ENCODE data around the gene SLC25A34. TPM values are rescaled to one million over a fixed set of nuclear protein-coding genes. Genes with fewer than 3 reads are reported as not detected.
"Not testable (repeated sequence)": the region's sequence is repeated elsewhere in the genome, so short reads cannot be mapped to it uniquely, and the experiment has no call there.

SLC25A34 gene
- total RNA-seq, result 1 to 10 TPM; 1.1 to 2.8 (median 1.4) TPM

DNA sequence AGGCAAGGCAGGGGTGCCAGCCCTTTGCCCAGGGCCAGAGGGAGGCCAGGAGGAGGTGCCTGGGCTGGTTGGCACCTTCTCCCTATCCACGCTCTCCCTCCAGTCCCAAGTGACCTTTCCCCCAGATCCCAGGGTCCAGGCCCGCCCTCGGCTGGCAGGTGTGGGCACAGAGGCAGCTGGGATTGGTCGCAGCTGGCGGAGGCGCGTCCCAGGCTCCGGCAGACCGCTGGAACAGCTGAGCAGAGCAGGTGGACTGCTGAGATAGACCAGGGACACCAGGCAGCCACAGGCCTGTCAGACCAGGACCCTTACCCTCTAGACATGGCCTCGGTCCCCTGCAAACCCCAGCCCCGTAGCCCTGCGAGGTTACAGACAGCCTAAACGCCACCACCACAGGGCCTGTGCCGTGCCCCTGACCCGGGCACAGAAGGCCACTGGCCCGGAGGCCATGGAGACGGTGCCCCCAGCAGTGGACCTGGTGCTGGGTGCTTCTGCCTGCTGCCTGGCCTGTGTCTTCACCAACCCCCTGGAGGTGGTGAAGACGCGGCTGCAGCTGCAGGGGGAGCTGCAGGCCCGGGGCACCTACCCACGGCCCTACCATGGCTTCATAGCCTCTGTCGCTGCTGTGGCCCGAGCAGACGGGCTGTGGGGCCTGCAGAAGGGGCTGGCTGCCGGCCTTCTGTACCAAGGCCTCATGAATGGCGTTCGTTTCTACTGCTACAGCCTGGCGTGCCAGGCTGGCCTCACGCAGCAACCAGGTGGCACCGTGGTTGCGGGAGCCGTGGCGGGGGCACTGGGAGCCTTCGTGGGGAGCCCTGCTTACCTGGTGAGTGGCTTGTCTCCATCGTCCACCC, at the start of gene SLC25A34:
TSS of gene SLC25A34 (plus strand) at position 221 of the 854 bp plus-strand sequence. CDS start at position 449, 228 bp downstream.
- H3K4me1 Mint-ChIP-seq (ENCODE audit: low read depth), result peaks cover under 1% of the 10 kb centered on the region
- no peaks in the 10 kb centered on the region for H3K9me3 Mint-ChIP-seq
- ATAC-seq, result no peak
- peaks cover 2% of the 10 kb centered on the region for H3K36me3 Mint-ChIP-seq (ENCODE audit: insufficient read depth)
- no peak for DNase-seq
- no peak within 1 kb of the TSS for H3K4me3 Mint-ChIP-seq
- H3K27me3 Mint-ChIP-seq (ENCODE audit: low read depth), result no peaks in the 10 kb centered on the region

DNA sequence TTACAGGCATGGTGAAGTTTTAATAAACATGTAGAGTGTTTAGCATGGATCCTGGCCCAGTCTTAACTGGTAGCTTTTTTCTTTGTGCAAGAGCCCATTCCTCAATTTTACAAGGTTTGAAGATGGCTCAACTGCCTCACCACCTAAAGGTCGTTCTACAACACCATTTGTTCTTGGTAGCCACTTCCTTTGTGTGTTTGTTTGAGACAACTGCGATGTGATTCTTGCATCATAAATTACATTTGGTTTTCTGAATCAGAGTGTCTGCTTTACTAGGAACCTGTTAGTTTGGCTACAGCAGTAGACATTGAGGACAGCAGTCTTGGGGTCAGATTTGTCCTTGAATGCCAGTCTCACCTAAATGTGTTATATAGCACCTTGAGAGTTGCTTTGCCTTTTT, 48.6 kb upstream of the SLC25A34 start:
- ATAC-seq (no peak), DNase-seq (no peak)
- no peak overlapping the region for H3K4me3 Mint-ChIP-seq
- no peaks in the 10 kb centered on the region for H3K27me3 Mint-ChIP-seq (ENCODE audit: low read depth)
- H3K9me3 Mint-ChIP-seq, result no peaks in the 10 kb centered on the region
- peaks cover 41% of the 10 kb centered on the region for H3K4me1 Mint-ChIP-seq (ENCODE audit: low read depth)
- peaks cover 6% of the 10 kb centered on the region for H3K36me3 Mint-ChIP-seq (ENCODE audit: insufficient read depth)

DNA sequence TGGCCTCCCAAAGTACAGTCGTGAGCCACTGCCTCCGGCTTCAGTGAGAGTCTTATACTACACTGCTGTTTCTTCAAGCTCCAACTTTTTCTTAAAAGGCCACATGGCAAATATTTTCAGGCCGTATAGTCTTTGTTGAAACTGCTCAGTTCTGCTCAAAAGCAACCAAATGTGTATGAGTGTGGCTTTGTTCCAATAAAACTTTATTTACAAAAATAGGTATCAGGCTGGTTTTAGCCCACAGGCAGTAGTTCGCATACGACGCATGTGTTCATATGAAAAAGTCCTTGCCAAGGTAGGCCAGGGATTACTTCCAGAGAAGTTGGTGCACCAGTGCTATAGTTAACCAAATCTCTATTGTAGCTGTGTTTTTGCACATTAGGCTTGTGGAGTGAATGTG, 45.7 kb upstream of the SLC25A34 start:
- peaks cover 44% of the 10 kb centered on the region for H3K4me1 Mint-ChIP-seq (ENCODE audit: low read depth)

DNA sequence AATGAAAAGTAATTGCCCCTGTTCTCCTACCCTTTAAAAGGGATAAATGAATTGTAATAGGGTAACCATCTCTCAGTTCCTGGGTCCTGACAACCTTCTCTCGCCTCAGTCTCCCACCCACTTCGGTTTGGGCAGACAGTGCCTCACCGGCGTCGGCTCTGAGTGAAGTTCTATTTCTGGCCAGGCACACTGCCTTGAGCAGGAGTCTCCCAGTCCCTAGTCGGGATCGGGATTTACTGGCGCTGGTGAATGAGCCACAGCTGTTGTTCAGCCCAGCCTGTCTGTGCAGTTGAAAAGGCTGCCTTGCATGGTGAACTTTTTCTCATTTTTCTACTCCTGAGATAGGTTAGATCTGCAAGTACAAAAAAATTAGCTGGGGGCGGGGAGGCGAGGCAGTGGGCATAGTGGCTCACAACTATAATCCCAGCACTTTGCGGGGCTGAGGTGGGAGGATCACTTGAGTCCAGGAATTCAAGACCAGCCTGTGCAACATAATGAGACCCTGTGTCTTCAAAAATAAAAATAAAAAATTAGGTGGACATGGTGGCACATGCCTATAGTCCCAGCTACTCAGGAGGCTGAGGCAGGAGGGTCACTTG, 44.5 kb upstream of the SLC25A34 start:
- Mint-ChIP-seq H3K4me3 (no peak overlapping the region), H3K36me3 (ENCODE audit: insufficient read depth) (peaks cover 9% of the 10 kb centered on the region), H3K9me3 (no peaks in the 10 kb centered on the region), H3K27me3 (ENCODE audit: low read depth) (no peaks in the 10 kb centered on the region), H3K4me1 (ENCODE audit: low read depth) (peaks cover 38% of the 10 kb centered on the region)
- DNase-seq (no peak), ATAC-seq (no peak)

More for the DNA sequence above, 45.7 kb upstream of the SLC25A34 start:
- Mint-ChIP-seq H3K9me3 (no peaks in the 10 kb centered on the region), H3K36me3 (ENCODE audit: insufficient read depth) (peaks cover 9% of the 10 kb centered on the region), H3K4me3 (no peak overlapping the region), H3K27me3 (ENCODE audit: low read depth) (no peaks in the 10 kb centered on the region)
- no peak for ATAC-seq
- no peak for DNase-seq

DNA sequence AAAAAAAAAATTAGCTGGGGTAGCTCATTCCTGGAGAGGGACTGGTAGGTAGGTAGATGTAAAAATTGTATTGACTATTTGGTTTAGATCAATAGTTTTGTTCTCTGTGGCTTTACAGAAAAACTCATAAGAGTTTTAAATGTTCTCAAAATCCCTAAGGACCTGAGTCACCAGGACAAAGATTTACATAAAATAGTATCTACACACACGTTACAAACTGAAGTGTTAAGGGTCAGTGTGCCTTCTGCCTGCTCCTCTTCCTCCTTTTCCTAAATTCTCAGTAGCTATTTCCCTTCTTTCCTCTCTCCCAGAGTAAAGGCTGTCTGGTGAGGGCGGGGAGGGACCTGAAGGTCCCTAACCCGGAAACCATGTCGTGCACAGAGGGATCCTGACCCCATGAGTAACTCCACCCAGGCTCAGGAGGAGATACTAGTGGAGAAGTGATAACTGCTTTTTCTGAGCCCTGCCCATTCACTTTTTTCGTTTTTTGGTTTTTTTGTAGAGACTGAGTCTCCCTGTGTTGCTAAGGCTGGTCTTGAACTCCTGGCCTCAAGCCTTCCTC, 43.9 kb upstream of the SLC25A34 start:
- no peak overlapping the region for H3K4me3 Mint-ChIP-seq
- H3K27me3 Mint-ChIP-seq (ENCODE audit: low read depth), result no peaks in the 10 kb centered on the region
- peaks cover 41% of the 10 kb centered on the region for H3K4me1 Mint-ChIP-seq (ENCODE audit: low read depth)
- ATAC-seq (no peak), DNase-seq (no peak)
- peaks cover 9% of the 10 kb centered on the region for H3K36me3 Mint-ChIP-seq (ENCODE audit: insufficient read depth)
- no peaks in the 10 kb centered on the region for H3K9me3 Mint-ChIP-seq

DNA sequence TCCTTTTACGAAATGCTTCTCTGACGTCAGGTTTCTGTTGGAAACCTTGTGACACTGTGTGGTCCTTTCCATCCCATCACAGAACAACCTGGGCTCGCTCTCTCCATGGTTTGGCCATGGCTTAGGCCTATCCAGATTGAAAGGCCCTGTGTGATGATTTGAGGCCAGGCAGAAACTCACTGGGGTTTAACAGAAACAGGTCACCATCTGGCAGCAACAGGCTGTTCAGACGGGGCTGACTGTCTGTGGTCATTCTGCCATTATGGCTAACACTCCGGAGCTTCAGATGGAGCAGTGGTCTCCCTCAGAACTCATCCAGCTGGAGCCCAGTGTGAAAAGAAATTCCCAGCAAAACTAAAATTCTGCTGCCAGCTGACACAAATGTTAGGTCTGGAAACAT, 42.7 kb upstream of the SLC25A34 start:
- DNase-seq, result no peak
- Mint-ChIP-seq H3K4me3 (no peak overlapping the region), H3K4me1 (ENCODE audit: low read depth) (peaks cover 41% of the 10 kb centered on the region), H3K27me3 (ENCODE audit: low read depth) (no peaks in the 10 kb centered on the region), H3K36me3 (ENCODE audit: insufficient read depth) (peaks cover 3% of the 10 kb centered on the region), H3K9me3 (no peaks in the 10 kb centered on the region)
- ATAC-seq, result no peak

DNA sequence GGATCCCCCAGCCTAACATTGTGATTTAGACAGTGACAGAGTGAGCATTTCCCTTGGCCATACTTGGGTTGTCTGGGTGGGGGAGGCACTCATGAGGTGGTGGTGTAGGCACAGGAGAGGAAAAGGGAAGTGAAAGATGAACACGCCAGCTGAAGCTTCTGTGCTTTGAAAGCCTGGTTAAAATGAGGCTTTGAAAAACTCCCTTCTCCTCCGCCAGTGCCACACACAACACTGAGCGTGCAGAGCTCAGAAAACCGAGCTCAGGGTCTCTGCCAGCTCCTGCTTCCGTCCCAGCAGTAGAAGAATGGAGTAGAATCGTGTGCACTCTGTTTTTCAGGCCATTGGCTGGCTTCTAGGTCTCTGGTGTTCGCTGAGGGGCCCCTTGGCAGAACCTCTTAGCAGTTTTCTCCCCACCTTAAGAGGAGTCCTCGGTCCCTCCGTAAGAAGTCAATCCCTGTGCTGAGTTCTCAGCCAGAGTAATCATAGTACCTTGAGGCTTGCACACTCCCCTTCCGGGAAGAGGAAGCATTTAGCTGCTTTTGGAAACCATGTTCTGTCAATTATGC, 39.0 kb upstream of the SLC25A34 start:
- H3K4me3 Mint-ChIP-seq, result peak overlapping the region; percentile 79
- H3K4me1 Mint-ChIP-seq (ENCODE audit: low read depth), result peaks cover 38% of the 10 kb centered on the region
- H3K36me3 Mint-ChIP-seq (ENCODE audit: insufficient read depth), result peaks cover 6% of the 10 kb centered on the region
- ATAC-seq (peak; percentile 91), DNase-seq (peak; percentile 10)
- no peaks in the 10 kb centered on the region for H3K27me3 Mint-ChIP-seq (ENCODE audit: low read depth)
- no peaks in the 10 kb centered on the region for H3K9me3 Mint-ChIP-seq

DNA sequence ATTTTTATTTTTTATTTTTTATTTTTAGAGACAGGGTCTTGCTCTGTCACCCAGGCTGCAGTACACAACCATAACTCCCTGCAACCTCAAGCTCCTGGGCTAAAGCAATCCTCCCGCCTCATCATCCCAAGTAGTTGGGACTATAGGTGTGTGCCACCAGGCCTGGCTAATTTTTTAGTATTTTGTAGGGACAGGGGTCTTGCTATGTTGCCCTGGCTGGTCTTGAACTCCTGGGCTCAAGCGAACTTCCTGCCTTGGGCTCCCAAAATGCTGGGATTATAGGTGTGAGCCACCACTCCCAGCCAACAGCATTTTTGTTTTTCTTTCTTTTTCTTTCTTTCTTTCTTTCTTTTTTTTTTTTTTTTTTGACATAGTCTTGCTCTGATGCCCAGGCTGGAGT, 37.9 kb upstream of the SLC25A34 start:
- DNase-seq (no peak), ATAC-seq (no peak)
- Mint-ChIP-seq H3K4me1 (ENCODE audit: low read depth) (peaks cover 34% of the 10 kb centered on the region), H3K9me3 (no peaks in the 10 kb centered on the region), H3K36me3 (ENCODE audit: insufficient read depth) (peaks cover 6% of the 10 kb centered on the region), H3K4me3 (no peak overlapping the region), H3K27me3 (ENCODE audit: low read depth) (no peaks in the 10 kb centered on the region)

DNA sequence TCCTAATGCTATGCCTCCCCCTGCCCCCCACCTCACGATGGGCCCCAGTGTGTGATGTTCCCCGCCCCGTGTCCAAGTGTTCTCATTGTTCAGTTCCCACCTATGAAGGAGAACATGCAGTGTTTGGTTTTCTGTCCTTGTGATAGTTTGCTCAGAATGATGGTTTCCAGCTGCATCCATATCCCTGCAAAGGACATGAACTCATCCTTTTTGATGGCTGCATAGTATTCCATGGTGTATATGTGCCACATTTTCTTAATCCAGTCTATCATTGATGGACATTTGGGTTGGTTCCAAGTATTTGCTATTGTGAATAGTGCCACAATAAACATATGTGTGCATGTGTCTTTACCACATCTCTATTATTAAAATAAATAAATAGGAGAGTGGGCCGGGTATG, 36.7 kb upstream of the SLC25A34 start:
- DNase-seq; H3K4me3 Mint-ChIP-seq; ATAC-seq; H3K36me3 Mint-ChIP-seq (ENCODE audit: insufficient read depth); H3K27me3 Mint-ChIP-seq (ENCODE audit: low read depth); H3K9me3 Mint-ChIP-seq: not testable (repeated sequence)
- peaks cover 35% of the 10 kb centered on the region for H3K4me1 Mint-ChIP-seq (ENCODE audit: low read depth)

DNA sequence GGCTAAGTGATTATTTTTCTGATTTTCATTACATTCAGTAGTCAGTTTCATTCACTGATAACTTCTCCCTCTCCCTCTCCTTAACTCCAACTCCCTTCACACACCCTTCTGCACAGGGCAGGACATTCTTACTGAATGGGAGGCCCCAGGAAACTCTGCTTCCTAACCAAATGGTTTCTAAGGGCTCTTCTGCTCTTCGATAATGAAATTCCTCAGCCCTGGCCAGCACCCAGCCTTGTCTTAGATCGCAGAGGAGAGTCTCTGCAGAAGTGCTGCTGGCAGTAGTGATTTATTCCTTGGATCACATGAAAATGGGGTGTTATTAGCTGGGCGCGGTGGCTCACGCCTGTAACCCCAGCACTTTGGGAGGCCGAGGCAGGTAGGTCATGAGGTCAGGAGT, 35.5 kb upstream of the SLC25A34 start:
- no peaks in the 10 kb centered on the region for H3K9me3 Mint-ChIP-seq
- no peak overlapping the region for H3K4me3 Mint-ChIP-seq
- H3K4me1 Mint-ChIP-seq (ENCODE audit: low read depth), result peaks cover 30% of the 10 kb centered on the region

DNA sequence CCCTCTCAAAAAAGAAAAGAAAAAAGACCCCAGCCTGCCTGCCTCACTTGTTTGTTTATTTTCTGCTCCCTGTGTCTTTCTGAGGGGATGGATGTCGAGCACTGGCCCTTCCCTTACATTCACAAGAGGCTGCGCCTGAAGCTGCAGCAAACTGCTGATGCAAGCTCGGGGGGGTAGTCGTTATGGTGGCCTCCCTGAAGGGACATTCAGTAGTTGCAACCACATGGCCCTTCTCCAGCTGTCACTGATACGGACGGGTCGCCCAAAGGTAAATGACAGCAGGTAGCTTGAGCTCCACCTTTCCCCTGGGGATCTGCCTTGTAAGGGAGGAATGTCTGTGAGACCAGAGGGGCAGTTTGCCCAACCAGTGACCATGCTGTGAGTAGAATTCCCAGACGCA, 34.3 kb upstream of the SLC25A34 start:
- Mint-ChIP-seq H3K36me3 (ENCODE audit: insufficient read depth) (peaks cover 7% of the 10 kb centered on the region), H3K4me3 (no peak overlapping the region), H3K27me3 (ENCODE audit: low read depth) (no peaks in the 10 kb centered on the region), H3K4me1 (ENCODE audit: low read depth) (peaks cover 26% of the 10 kb centered on the region), H3K9me3 (no peaks in the 10 kb centered on the region)
- ATAC-seq, result no peak
- no peak for DNase-seq

More for the DNA sequence above, 35.5 kb upstream of the SLC25A34 start:
- Mint-ChIP-seq H3K27me3 (ENCODE audit: low read depth) (no peaks in the 10 kb centered on the region), H3K36me3 (ENCODE audit: insufficient read depth) (peaks cover 6% of the 10 kb centered on the region)
- ATAC-seq, result no peak
- no peak for DNase-seq

DNA sequence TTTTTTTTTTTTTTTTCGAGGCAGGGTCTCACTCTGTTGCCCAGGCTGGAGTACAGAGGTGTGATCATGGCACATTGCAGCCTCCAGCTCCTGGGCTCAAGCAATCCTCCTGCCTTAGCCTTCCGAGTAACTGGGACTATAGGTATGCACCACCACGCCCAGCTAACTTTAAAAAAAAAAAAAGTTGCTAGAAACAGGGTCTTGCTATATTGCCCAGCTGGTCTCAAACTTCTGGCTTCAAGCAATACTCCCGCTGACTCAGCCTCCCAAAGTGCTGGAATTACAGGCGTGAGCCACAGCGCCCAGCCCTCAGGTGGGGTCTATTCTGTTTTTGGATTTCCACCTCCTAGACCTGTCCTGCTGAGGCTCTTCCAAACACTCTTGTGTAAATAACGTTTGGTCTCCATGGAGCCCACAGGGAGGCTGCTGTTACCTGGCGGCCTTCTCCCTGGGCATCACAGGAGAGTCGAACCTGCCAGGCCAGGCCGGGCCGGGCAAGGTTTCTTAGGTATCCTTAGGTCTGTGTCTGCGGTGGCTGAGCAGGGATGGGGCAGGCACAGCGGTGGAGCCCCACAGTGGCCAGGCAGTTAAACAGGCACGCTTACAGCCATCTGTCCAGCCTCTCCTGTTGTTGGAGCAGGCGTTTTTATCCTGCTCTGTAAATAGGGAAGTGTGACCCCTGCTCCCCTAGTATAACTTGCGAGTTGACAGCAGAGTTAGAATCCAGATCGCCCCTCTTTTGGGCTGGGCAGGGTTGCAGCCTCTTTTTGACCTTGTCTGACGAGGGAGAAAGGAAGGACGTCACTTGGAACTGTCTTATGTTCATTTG, 33.1 kb upstream of the SLC25A34 start:
- H3K9me3 Mint-ChIP-seq, result no peaks in the 10 kb centered on the region
- no peaks in the 10 kb centered on the region for H3K27me3 Mint-ChIP-seq (ENCODE audit: low read depth)
- peaks cover 7% of the 10 kb centered on the region for H3K36me3 Mint-ChIP-seq (ENCODE audit: insufficient read depth)
- DNase-seq (no peak), ATAC-seq (no peak)
- peaks cover 15% of the 10 kb centered on the region for H3K4me1 Mint-ChIP-seq (ENCODE audit: low read depth)
- no peak overlapping the region for H3K4me3 Mint-ChIP-seq

DNA sequence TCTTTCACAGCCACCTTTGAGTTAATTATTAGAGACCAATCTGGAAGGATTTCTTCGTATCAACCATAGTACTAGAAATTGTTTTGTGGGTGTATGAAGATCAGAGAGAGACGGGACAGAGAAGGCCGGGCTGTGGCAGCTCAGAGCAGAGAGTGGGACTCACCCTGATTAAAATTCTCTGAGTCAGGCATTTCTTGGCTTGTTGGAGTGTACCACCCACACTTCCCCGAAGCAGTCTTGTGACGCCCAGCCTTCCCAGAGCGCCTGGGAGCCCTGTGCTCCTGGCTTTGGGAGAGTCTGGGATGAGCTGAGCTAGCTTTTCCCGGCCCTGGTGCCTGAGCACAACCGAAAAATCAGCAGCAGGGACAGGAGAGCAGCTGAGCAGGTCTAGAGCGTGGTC, 32.5 kb upstream of the SLC25A34 start:
- peaks cover 13% of the 10 kb centered on the region for H3K4me1 Mint-ChIP-seq (ENCODE audit: low read depth)
- H3K27me3 Mint-ChIP-seq (ENCODE audit: low read depth), result no peaks in the 10 kb centered on the region
- H3K36me3 Mint-ChIP-seq (ENCODE audit: insufficient read depth), result peaks cover 7% of the 10 kb centered on the region
- no peaks in the 10 kb centered on the region for H3K9me3 Mint-ChIP-seq
- ATAC-seq, result no peak
- H3K4me3 Mint-ChIP-seq, result no peak overlapping the region
- no peak for DNase-seq

Data from activated T-cell treated with anti-CD3 and anti-CD28 coated beads, Interleukin-2, amount 50 U/mL, for 4 hours (primary cell).